K562 (cell line): ENCODE results near the gene PRPF39. TPM values are rescaled to one million over a fixed set of nuclear protein-coding genes. Genes with fewer than 3 reads are reported as not detected.

ENCODE experiments used
- ATAC-seq: fragments of 200-7000 bp; cut with Tn5 transposase; 3 replicates; pipeline ENCODE4 v1.9.1; 2020; ENCODE audit warnings: moderate library complexity
- BruUV-seq: library from RNA; stranded (reverse); fragments of 400-500 nt; replicated peaks from 2 replicates; lab custom pipeline; 2021; lab: Mats Ljungman, UMichigan
- CTCF ChIA-PET: fragments of 300-600 bp; formaldehyde crosslinking; extraction: SDS; loops from one replicate; lab custom pipeline; 2021; ENCODE audit warnings: low intra/inter-chr PET ratio; lab: Yijun Ruan, JAX
- POLR2A ChIA-PET: fragments of 300-600, 350-650 bp; sonication (Branson Sonifier 250); formaldehyde crosslinking; extraction: SDS; loops from one replicate; lab custom pipeline; 2021; ENCODE audit warnings: antibody characterized with exemption, inconsistent platforms; lab: Yijun Ruan, JAX
- DNase-seq, 4 experiments: peaks; one replicate each; pipeline versions ENCODE4 v3.0.0 to v3.0.0-alpha.2; 2011 to 2018; ENCODE audit warnings: low spot score in 3 of 4, mixed read lengths in 3 of 4; ENCODE audit errors: extremely low read depth in 1 of 4
- FAIRE-seq: peaks from 2 replicates; lab custom pipeline; 2011; peaks lifted over from hg19 to GRCh38; lab: Jason Lieb, UNC
- H2AFZ ChIP-seq: 2 replicates; pipeline ENCODE4 v1.6.0; 2011; ENCODE audit warnings: low read depth, low read length, control low read depth, inconsistent platforms
- H3K27ac ChIP-seq: fragments of 200-600 bp; 3 replicates; pipeline ENCODE4 v1.8.0; 2011; ENCODE audit warnings: low read depth, mild to moderate bottlenecking, control low read depth, inconsistent platforms, low read length, moderate library complexity, mixed read lengths; ENCODE audit errors: extremely low read depth
- H3K27me3 ChIP-seq, 2 experiments: fragments of 300-600 bp in 1 of 2; 2 replicates in 1 of 2; 3 replicates in 1 of 2; pipeline versions ENCODE4 v1.6.0 to v1.8.0; 2011; ENCODE audit warnings: inconsistent platforms in 2 of 2, low read length in 2 of 2, mild to moderate bottlenecking in 1 of 2, mixed read lengths in 1 of 2, moderate library complexity in 1 of 2; ENCODE audit not compliant: control insufficient read depth in 2 of 2, insufficient read depth in 2 of 2
- H3K36me3 ChIP-seq: fragments of 300-600 bp; 3 replicates; pipeline ENCODE4 v1.8.0; 2011; ENCODE audit warnings: mild to moderate bottlenecking, low read length, inconsistent platforms; ENCODE audit not compliant: control insufficient read depth, insufficient read depth
- H3K4me1 ChIP-seq, 2 experiments: fragments of 200-600 bp in 1 of 2; replicated peaks in 1 of 2; 2 replicates in 1 of 2; 3 replicates in 1 of 2; pipeline versions ENCODE4 v1.5.1 to v1.8.0; 2011; ENCODE audit warnings: inconsistent platforms in 2 of 2, low read length in 2 of 2, mild to moderate bottlenecking in 1 of 2, mixed read lengths in 1 of 2, moderate library complexity in 1 of 2; ENCODE audit not compliant: control insufficient read depth in 2 of 2, insufficient read depth in 2 of 2
- H3K4me2 ChIP-seq: 2 replicates; pipeline ENCODE4 v1.6.1; 2011; ENCODE audit warnings: low read length, control low read depth, inconsistent platforms, mixed read lengths; ENCODE audit not compliant: insufficient read depth
- H3K4me3 ChIP-seq: fragments of 200-600 bp; sonication (generic), shearing (Covaris generic); 2 replicates; pipeline ENCODE4 v1.5.1; 2016; ENCODE audit warnings: control low read depth, inconsistent platforms
- H3K79me2 ChIP-seq: fragments of 200-600 bp; 3 replicates; pipeline ENCODE4 v1.8.0; 2011; ENCODE audit warnings: low read length, inconsistent platforms; ENCODE audit not compliant: control insufficient read depth, insufficient read depth
- H3K9ac ChIP-seq, 2 experiments: 2 replicates each; pipeline versions ENCODE4 v1.6.0 to v1.6.1; 2011; ENCODE audit warnings: low read depth in 2 of 2, low read length in 2 of 2, control low read depth in 1 of 2, inconsistent platforms in 1 of 2, mild to moderate bottlenecking in 1 of 2, mixed read lengths in 1 of 2; ENCODE audit not compliant: insufficient read depth in 1 of 2
- H3K9me1 ChIP-seq: one replicate; pipeline ENCODE4 v1.6.0; 2011; ENCODE audit warnings: inconsistent platforms, mild to moderate bottlenecking, low read length, moderate library complexity; ENCODE audit not compliant: control insufficient read depth, insufficient read depth
- H3K9me3 ChIP-seq: replicated peaks from 2 replicates; pipeline ENCODE4 v1.5.1; 2011; ENCODE audit warnings: low read depth, low read length, inconsistent platforms; ENCODE audit not compliant: control insufficient read depth, insufficient read depth
- H4K20me1 ChIP-seq: replicated peaks from 2 replicates; pipeline ENCODE4 v1.6.1; 2011; ENCODE audit warnings: low read length, inconsistent platforms, mixed read lengths; ENCODE audit not compliant: control insufficient read depth, insufficient read depth
- DEAF1 ChIP-seq: fragments of 450-650 bp; formaldehyde crosslinking; IDR thresholded peaks from 2 replicates; pipeline ENCODE4 v1.4.0; 2020; ENCODE audit warnings: mild to moderate bottlenecking, moderate library complexity
- ELF1 ChIP-seq: fragments of 200-800 bp; sonication (Bioruptor generic); IDR thresholded peaks from 2 replicates; pipeline ENCODE4 v1.6.1; 2016; ENCODE audit warnings: missing genetic modification characterization, missing compliant biosample characterization
- GTF2F1 ChIP-seq: IDR thresholded peaks from 2 replicates; pipeline ENCODE4 v1.6.1; 2011; ENCODE audit warnings: low read depth, low read length, improper control_type of control experiment
- ILK ChIP-seq: fragments of 450-650 bp; IDR thresholded peaks from 2 replicates; pipeline ENCODE4 v1.6.1; 2016; ENCODE audit warnings: missing genetic modification characterization, low read depth, mild to moderate bottlenecking, missing compliant biosample characterization, moderate library complexity, borderline replicate concordance
- KHSRP ChIP-seq: fragments of 450-650 bp; IDR thresholded peaks from 2 replicates; pipeline ENCODE4 v1.6.1; 2017
- MCM2 ChIP-seq: fragments of 450-650 bp; IDR thresholded peaks from 2 replicates; pipeline ENCODE4 v1.6.1; 2017; ENCODE audit warnings: low read depth, mild to moderate bottlenecking
- NFE2 ChIP-seq: IDR thresholded peaks from 2 replicates; pipeline ENCODE4 v1.6.1; 2014; ENCODE audit warnings: antibody characterized with exemption, low read depth
- TEAD4 ChIP-seq, 2 experiments: sonication (generic) in 1 of 2; formaldehyde crosslinking in 1 of 2; IDR thresholded peaks; 2 replicates each; pipeline versions ENCODE4 v1.6.1 to v1.8.0; 2012 to 2022; ENCODE audit warnings: borderline replicate concordance in 1 of 2, inconsistent platforms in 1 of 2, low read length in 1 of 2, mild to moderate bottlenecking in 1 of 2, missing genetic modification reagents in 1 of 2
- ZNF280A ChIP-seq: fragments of 450-650 bp; IDR thresholded peaks from 2 replicates; pipeline ENCODE4 v1.6.1; 2018; ENCODE audit warnings: mild to moderate bottlenecking, low read depth; ENCODE audit not compliant: partially characterized antibody
- ZNF280B ChIP-seq: fragments of 250-450 bp; sonication (Bioruptor Pico); IDR thresholded peaks from 2 replicates; pipeline ENCODE4 v1.5.1; 2021; ENCODE audit warnings: mild to moderate bottlenecking
- ZNF740 ChIP-seq, 3 experiments: fragments of 200-800 bp in 1 of 3; sonication (Bioruptor generic) in 1 of 3; sonication (generic) in 1 of 3; formaldehyde crosslinking in 1 of 3; IDR thresholded peaks; 2 replicates each; pipeline versions ENCODE4 v1.6.1 to v1.8.0; 2016 to 2022; ENCODE audit warnings: mild to moderate bottlenecking in 2 of 3, missing compliant biosample characterization in 2 of 3, missing genetic modification characterization in 2 of 3, missing genetic modification reagents in 1 of 3
- ZNF778 ChIP-seq: fragments of 450-650 bp; formaldehyde crosslinking; IDR thresholded peaks from 2 replicates; pipeline ENCODE4 v1.4.0; 2020; ENCODE audit warnings: mild to moderate bottlenecking, moderate library complexity
- WGBS: fragments of 100-300 bp; shearing (Covaris generic); methylation state at CpG from one replicate; pipeline ENCODE4 v1.1.6; 2016; ENCODE audit warnings: low coverage, mixed read lengths; ENCODE audit not compliant: insufficient coverage; ENCODE audit errors: missing lambda C conversion rate; 5-methylcytosine and 5-hydroxymethylcytosine counted together
- in situ Hi-C: fragments of 300-500 bp; cut with MboI; formaldehyde crosslinking; loops from 4 replicates; pipeline ENCODE4 v1.15.0; 2018; ENCODE audit warnings: inconsistent platforms, mixed read lengths
- intact Hi-C: fragments of 100-400 bp; cut with micrococcal nuclease; formaldehyde crosslinking; loops from 2 replicates; pipeline ENCODE4 v1.14.2; 2022
- polyA plus RNA-seq, 8 experiments: library from polyadenylated mRNA; depleted of rRNA in 4 of 8; stranded (reverse) in 5 of 8; unstranded in 3 of 8; fragments of >200 nt; fragmentation: Nextera tagmentation in 2 of 8; fragmentation: Illumina TruSeq in 1 of 8; extraction: Ambion mirVana in 2 of 8; extraction: Trizol in 1 of 8; gene quantifications; 2 replicates each; pipeline versions ENCODE4 v1.2.1 to v1.2.3, GENCODE V29; 2011 to 2014; ENCODE audit warnings: inconsistent platforms in 1 of 8, missing spikeins in 1 of 8
- total RNA-seq, 7 experiments: library from RNA; depleted of rRNA in 6 of 7; stranded (reverse); fragments of >200 nt in 6 of 7; fragmentation: Illumina TruSeq in 2 of 7; extraction: Trizol in 2 of 7; gene quantifications; 2 replicates each; pipeline versions ENCODE4 v1.2.1 to v1.2.3, GENCODE V29; 2011 to 2021; ENCODE audit warnings: low replicate concordance in 1 of 7

Gene PRPF39
- total and polyA plus RNA-seq, 9 of the 15 experiments (the other 6 are each of a cell fraction or from before 2014, with no cell fraction given) = 13.3 to 50.4 (median 24.8) TPM

- H3K9me3 ChIP-seq = no peaks in the 10 kb centered on the region
- H3K27me3 ChIP-seq = no peaks in the 10 kb centered on the region
- no peaks in the 10 kb centered on the region for H3K9me1 ChIP-seq
- no TSS peak for BruUV-seq
- no peak overlapping the region for H3K9ac ChIP-seq
- H3K79me2 ChIP-seq = peaks cover 23% of the 10 kb centered on the region
- ChIA-PET CTCF (no interaction called here), POLR2A (no interaction called here)
- no peaks in the 10 kb centered on the region for H3K4me1 ChIP-seq
- no peak for TF ChIP-seq NFE2
- no peak for TF ChIP-seq ZNF740 (CRISPR knock-in tag; IDR thresholded peaks at IDR 0.05)
- no peak for TF ChIP-seq ZNF740 (tag; IDR thresholded peaks at IDR 0.05)
- TF ChIP-seq KHSRP = no peak
- TF ChIP-seq ZNF280A = no peak
- no peak for TF ChIP-seq ZNF778 (CRISPR knock-in tag)
- TF ChIP-seq GTF2F1 = no peak
- TF ChIP-seq ILK (tag) = no peak
- TF ChIP-seq MCM2 = no peak
- TF ChIP-seq TEAD4 (IDR thresholded peaks at IDR 0.05; ENCODE audit: low read length) = no peak
- no peak for TF ChIP-seq TEAD4 (CRISPR knock-in tag; IDR thresholded peaks at IDR 0.05; ENCODE audit: borderline replicate concordance)
- TF ChIP-seq DEAF1 = no peak
- no peak for TF ChIP-seq ZNF280B (CRISPR knock-in tag)
- TF ChIP-seq ELF1 (tag) = no peak
- no peak overlapping the region for H3K4me3 ChIP-seq
- H3K36me3 ChIP-seq = peaks cover 26% of the 10 kb centered on the region; the same call in 2 of the 3 replicates
- no peak overlapping the region for H3K4me2 ChIP-seq
- no peak overlapping the region for H2AFZ ChIP-seq
- WGBS = 100% methylated on average over 2 of the region's 3 CpGs
- FAIRE-seq (no peak), ATAC-seq (no peak), DNase-seq (no peak)
- H3K27ac ChIP-seq = no peak overlapping the region
- no peaks in the 10 kb centered on the region for H4K20me1 ChIP-seq
- intact Hi-C loops (no loop called here), in situ Hi-C loops (no loop called here)
These were observed 61.3 kb downstream of the PRPF39 start for GRCh38 chr14:45145214-45145613.
